RWPE1 (cell line): ENCODE results near the gene PPT2.
A peak's percentile ranks its signal among the peaks of the same experiment; 100 is the strongest.

Experiments used
- CTCF ChIA-PET: fragments of 350-600 bp; sonication (Branson Sonifier 250); formaldehyde crosslinking; extraction: SDS; loops from one replicate; lab custom pipeline; 2021; lab: Yijun Ruan, JAX
- POLR2A ChIA-PET: fragments of 400-600 bp; formaldehyde crosslinking; extraction: SDS; loops from one replicate; lab custom pipeline; 2020; ENCODE audit warnings: antibody characterized with exemption; ENCODE audit not compliant: low non-redundant PET; lab: Yijun Ruan, JAX
- DNase-seq: peaks from one replicate; pipeline ENCODE4 v3.0.0; 2012; ENCODE audit warnings: low spot score
- H3K27ac ChIP-seq: fragments of 450-650 bp; 2 replicates; pipeline ENCODE4 v1.5.1; 2017
- CTCF ChIP-seq: fragments of 450-650 bp; conservative IDR thresholded peaks from 2 replicates; pipeline ENCODE4 v1.5.1; 2017; ENCODE audit warnings: low read depth, mild to moderate bottlenecking

PPT2 gene

DNA sequence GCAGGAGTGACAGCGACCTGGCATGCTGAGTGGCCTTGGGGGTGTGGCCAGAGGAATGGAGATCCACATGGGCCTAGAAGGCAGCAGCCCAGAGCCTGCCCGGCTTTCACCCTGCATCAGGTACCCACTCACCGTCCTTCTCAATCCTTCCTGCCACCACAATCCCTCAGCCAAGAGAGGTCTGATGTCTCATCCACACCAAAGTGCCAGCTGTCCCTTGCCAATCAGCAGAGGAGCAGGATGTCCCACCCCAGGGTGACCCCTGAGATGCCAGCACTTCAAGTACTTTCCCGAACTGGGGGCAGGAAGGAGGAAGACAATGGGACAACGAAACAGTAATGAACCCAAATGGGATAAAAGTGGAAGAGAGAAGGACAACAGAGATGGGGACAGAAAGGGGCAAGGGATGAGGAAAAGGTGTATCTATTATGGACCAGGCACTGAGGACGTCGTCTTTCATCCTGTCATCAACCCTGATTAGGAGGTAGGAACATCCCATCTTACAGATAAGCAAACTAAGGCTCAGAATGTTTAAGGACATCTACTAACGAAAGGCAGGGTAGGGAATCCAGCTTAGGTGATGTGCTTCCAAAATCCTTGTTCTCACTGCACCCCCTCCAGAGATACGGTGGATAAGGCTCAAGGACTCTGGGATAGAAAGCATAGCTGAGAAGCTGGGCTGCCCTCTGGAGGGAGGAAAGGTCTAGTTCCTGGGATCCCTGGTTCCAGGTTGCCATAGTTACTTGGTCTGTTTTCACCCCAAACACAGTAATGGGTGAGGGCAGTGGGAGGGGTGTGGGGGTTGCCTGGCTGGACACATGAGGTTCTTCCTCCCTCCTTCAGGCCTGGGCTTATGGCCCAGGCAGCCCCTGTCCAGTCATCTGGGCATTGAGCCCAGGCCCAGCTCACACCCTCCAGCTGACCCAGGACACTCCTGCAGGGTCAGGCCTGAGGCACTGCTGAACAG lies 40.3 kb upstream of the PPT2 start:
- peak; percentile 71 for DNase-seq
- ChIA-PET POLR2A (interaction anchor here (1.1 kb wide), 1 partner anchor 15 kb away, joined by 3 read pairs; the partner anchor contains the start of gene ATF6B), CTCF (interaction anchor here (0.6 to 1.8 kb wide), 5 partner anchors 11 to 139 kb away, joined by 3 to 8 read pairs (median 4); partner anchors contain the start of gene ATF6B)
- H3K27ac ChIP-seq, result peak overlapping the region; percentile 91
- peak; percentile 47 for TF ChIP-seq CTCF

DNA sequence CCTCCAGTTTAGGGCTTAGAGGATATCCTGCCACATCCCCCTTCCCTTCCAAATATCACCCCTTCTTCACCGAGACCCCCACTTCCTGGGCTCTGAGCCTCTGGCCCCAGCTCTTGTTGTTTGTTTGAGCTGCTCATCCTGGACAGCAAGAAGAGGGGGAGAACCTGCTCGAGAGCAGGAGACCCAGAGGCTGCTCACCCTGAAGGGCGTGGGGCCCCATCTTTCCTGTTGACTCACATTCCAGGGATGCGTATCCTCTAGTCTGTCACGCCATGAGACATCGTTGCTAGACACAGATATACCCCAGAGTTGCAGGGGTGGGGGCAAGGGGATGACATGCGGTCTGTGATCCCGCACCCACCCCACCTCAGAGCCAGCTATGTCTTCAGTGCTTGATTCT lies 39.1 kb upstream of the PPT2 start:
- no peak for TF ChIP-seq CTCF
- CTCF ChIA-PET, result interaction anchor here (0.7 to 1.8 kb wide), 2 partner anchors 13 to 140 kb away, joined by 3 to 4 read pairs; partner anchors contain the start of gene ATF6B
- DNase-seq, result peak; percentile 63
- POLR2A ChIA-PET, result interaction anchor here (0.5 to 1.1 kb wide), 2 partner anchors 13 to 16 kb away, joined by 3 read pairs; partner anchors contain the start of gene ATF6B
- peak overlapping the region; percentile 91 for H3K27ac ChIP-seq

GRCh38 chr6:32115623-32116022 lies 38.3 kb upstream of the PPT2 start:
- ChIA-PET CTCF (interaction anchor here (1.8 kb wide), 1 partner anchor 12 kb away, joined by 4 read pairs; the partner anchor contains the start of gene ATF6B), POLR2A (no interaction called here)
- DNase-seq, result no peak
- H3K27ac ChIP-seq, result peak overlapping the region; percentile 91
- TF ChIP-seq CTCF, result no peak

GRCh38 chr6:32116674-32117073 lies 37.3 kb upstream of the PPT2 start:
- POLR2A ChIA-PET, result no interaction called here

GRCh38 chr6:32117461-32117860 lies 36.5 kb upstream of the PPT2 start:
- no peak for DNase-seq
- H3K27ac ChIP-seq, result peak overlapping the region; percentile 91
- POLR2A ChIA-PET, result no interaction called here
- no peak for TF ChIP-seq CTCF
- CTCF ChIA-PET, result interaction anchor here (0.5 to 2.7 kb wide), 4 partner anchors 10 to 43 kb away, joined by 3 to 22 read pairs (median 7); no protein-coding TSS in a partner anchor

More at GRCh38 chr6:32116674-32117073, 37.3 kb upstream of the PPT2 start:
- CTCF ChIA-PET, result interaction anchor here (0.5 to 2.7 kb wide), 2 partner anchors 10 to 43 kb away, joined by 3 to 11 read pairs; no protein-coding TSS in a partner anchor
- peak; percentile 31 for TF ChIP-seq CTCF
- DNase-seq, result no peak
- peak overlapping the region; percentile 91 for H3K27ac ChIP-seq
